Activated CD4-positive, CD25-positive, alpha-beta regulatory T cell treated with anti-CD3 and anti-CD28 coated beads, Interleukin-2, amount 50 U/mL, for 24 hours (primary cell): ENCODE measurements around the gene TMPRSS13.
"Not testable (repeated sequence)": the region's sequence is repeated elsewhere in the genome, so short reads cannot be mapped to it uniquely, and the experiment has no call there.

Experiments used
- ATAC-seq, 2 donors: fragments of 150-1000 bp; cut with Tn5 transposase; one replicate each; pipeline ENCODE4 v1.10.0; 2021; ENCODE audit warnings: mild to moderate bottlenecking in 1 of 2, moderate library complexity in 1 of 2

The TMPRSS13 gene

DNA sequence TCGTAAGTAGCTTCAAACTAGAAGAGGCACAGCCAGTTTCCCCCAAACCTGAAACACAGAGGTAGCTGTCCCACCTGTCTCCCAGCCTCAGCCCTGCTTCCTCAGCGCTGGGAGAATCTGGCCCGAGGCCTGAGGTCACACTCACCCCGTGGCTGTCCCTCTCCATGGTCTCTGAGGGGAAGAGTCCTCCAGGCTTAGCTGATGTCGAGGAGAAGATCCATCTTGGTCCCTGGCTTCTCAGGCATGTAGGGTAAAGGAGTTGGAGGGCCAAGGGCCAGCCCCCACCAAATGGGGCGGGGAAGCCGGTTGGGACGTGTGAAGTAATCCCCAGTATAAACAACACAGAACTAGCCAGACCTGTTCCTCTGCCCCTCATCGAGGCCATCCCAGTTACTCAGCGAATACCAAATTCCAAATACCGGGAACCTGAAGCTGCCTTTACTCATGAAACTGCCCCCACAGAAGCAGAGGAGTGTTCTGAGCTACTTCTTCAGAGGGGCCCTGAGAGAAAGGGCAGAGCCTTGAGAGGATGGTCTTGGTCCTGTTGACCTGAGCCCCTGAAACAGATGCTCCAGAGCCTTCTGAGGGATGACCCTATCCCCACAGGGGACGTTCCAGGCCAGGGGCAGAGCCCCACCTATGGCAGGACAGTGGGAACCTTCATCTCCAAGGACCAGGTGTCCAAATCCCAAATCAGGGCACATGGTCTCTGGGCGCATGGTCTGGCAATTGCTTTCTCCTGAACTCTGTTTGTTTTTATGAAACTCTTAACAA, at the start of gene TMPRSS13:
Gene TMPRSS13 (minus strand): TSS at position 261 of the 774 bp plus-strand sequence. CDS start 95 bp downstream, at position 166.
- no peak for ATAC-seq

DNA sequence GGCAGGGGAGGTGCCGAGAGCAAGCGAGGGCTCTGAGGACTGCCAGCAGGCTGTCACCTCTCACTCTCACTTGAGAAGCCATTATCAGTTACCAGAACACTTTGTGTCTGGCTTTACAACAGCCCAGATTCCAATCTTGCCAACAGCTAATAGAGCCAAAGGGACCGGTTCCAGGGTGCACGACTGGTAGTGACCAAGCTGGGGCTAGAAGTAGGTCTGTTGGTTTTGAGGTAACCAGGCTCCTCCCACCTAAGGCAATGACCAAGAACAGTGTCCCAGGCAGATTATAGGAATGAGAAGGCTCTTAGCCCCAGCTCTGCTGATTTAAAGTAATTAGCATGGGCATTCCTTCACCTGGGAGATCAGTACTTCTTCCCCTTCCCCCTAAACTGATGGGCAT, 49.8 kb upstream of the TMPRSS13 start:
- ATAC-seq = no peak

DNA sequence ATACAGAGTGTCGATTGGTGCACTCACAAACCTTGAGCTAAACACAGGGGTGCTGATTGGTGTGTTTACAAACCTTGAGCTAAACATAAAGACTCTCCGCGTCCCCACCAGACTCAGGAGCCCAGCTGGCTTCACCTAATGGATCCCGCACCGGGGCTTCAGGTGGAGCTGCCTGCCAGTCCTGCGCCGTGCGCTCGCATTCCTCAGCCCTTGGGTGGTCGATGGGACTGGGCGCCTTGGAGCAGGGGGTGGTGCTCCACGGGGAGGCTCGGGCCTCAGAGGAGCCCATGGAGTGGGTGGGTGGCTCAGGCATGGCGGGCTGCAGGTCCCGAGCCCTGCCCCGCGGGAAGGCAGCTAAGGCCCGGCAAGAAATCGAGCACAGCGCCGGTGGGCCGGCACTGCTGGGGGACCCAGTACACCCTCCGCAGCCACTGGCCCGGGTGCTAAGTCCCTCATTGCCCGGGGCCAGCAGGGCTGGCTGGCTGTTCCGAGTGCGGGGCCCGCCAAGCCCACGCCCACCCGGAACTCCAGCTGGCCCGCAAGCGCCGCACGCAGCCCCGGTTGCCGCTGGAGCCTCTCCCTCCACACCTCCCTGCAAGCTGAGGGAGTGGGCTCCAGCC, 49.2 kb upstream of the TMPRSS13 start:
- not testable (repeated sequence) for ATAC-seq

DNA sequence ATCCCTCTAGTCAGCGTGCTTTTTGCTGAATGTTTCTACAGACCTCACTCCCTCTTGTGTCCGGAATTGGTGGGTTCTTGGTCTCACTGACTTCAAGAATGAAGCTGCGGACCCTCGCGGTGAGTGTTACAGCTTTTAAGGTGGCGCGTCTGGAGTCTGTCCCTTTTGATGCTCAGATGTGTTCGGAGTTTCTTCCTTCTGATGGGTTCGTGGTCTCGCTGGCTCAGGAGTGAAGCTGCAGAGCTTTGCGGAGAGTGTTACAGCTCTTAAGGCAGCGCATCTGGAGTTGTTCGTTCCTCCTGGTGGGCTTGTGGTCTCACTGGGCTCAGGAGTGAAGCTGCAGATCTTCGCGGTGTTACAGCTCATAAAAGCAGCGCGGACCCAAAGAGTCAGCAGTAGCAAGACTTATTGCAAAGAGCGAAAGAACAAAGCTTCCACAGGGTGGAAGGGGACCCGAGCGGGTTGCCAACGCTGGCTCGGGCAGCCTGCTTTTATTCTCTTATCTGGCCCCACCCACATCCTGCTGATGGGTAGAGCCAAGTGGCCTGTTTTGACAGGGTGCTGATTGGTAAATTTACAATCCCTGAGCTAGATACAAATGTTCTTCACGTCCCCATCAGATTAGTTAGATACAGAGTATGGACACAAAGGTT, 48.5 kb upstream of the TMPRSS13 start:
- not testable (repeated sequence) for ATAC-seq

DNA sequence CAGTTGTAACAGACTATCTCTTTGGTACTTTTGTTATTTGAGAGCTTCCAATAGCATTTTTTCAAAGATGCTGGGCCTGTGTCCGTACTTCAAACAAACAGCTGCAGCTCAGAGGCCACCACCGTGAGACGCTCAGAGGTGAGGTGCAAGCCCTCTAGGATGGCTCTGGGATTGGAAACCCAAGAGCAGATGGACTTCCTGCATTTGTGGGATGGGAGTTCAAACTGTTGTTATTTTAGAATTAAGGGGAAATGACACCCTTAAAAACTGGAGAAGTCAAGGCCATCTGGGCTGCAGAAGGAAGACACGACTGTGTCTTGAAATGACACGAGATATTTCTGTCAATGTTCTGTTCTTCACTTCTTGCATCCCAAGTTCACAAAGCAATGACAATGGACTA, 47.8 kb upstream of the TMPRSS13 start:
- no peak for ATAC-seq

DNA sequence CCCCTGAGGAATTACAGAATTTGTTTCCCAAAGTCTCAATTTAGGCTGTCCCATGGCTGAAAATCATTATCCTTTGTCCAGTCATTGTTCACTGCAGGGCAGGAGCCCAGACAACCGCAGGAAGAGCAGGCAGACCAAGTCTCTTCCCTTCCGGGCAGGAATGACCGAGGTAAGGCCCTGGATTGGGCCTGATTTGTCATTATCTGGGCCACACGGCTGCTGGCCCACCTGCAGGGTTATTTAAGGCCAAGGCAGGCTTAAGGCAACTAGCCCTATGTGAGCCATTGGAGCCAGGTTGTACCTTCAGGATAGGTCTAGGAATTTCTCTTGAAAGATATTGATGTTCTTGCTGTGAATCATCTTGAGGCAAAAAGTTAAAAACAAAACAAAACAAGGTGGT, 47.2 kb upstream of the TMPRSS13 start:
- ATAC-seq = no peak

DNA sequence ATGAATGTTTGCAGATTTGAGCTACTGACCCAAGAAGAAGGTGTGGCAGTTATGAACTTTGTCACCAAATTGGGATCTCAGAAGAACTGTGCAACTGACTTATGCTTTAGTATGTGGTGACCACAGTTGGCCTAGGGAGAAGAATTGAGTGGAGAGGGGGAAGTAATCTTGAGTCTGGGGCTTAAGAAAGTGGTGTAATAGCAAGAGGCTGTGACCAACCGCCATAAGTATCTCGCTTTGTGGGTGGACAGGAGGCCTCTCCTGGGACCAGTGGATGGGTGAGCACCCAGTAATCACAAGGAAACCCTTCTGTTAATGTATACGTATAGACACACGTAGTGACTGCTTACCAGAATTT, 44.3 kb upstream of the TMPRSS13 start:
- no peak for ATAC-seq

DNA sequence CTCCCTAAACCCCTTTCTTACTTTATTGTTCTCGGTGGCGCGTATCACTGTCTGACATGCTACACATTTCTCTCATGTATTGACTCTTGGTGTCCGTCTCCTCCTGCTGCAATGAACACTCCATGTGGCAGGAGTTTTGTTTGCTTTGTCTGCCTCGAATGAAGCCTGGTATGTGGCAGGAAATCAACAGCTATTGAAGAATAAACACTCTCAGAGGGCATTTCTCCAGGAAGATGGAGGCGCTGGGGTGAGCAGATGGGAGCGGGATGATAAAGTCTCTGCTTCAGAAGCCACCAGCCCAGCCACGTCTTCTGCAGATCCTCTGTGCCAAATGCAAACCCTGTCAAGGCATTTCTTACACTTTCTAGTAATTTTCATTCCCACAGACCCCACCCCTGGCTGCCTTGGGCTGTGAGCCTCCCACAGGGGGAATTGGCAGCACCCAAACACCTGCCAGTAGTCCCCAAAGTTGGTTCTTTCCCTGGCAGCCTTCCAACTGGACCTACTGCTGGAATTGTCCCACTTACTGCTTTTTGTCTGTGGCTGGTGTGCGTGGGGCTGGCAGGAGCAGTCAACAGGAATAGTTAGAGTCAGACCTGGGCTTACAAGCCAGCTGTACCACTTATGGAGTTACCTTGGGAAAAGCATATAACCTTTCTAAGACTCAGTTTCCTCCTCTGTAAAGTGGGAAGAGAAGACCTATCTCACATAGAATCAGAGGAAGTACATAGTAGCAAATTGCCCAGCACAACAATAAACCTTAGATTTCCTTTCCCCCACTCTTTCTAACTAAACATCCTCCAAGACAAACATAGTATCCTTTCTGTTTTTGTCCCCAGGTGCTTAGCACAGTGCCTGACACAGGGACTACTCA, 43.7 kb upstream of the TMPRSS13 start:
- no peak for ATAC-seq

DNA sequence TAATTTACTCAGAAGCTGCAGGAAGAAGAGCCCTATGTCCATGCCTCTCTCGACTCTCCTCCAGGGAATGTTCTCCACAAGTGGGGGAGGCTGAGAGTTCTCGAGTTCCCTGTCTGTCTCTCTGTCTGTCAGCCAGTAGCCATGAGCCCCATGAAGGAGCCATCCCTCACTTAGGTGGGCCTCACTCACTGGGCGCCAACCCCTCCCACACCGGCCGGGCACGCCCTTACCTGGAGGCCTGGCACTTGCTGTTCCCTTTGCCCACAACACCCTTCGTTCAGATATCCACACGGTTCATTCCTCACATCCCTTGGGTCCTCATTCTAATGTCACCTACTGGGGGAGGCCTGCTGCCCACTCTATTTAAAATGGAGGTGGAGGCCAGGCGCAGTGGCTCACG, 42.8 kb upstream of the TMPRSS13 start:
- ATAC-seq = no peak

DNA sequence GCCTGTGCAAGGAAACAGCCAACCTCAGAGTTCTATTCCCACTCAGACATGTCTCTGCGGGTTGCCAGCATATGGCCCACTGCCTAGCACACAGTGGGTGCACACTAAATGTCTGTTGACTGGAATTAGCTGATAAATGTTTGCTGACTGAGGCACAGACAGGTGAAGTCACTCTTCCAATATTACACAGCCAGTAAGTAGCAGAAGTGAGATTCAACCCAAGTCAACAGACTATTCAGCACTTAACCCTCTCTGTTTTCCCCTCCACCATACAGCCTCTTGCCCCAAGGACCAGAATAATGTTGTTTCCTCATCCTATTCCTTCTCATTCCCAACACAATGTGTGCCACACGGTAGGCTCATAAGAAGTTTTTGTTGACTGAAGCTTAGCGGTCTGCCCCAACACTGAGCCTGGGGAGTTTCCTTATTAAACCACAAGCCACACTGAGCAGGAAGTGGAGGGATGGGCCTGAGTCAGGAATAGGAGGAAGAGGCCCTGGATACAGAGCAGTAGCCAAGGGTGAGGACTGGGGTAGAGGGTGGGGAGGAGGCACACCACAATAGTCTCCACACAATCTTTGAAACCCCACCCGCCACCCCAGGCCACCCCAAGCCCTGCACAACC, 41.3 kb upstream of the TMPRSS13 start:
- ATAC-seq = peak; percentile 52 to 59

DNA sequence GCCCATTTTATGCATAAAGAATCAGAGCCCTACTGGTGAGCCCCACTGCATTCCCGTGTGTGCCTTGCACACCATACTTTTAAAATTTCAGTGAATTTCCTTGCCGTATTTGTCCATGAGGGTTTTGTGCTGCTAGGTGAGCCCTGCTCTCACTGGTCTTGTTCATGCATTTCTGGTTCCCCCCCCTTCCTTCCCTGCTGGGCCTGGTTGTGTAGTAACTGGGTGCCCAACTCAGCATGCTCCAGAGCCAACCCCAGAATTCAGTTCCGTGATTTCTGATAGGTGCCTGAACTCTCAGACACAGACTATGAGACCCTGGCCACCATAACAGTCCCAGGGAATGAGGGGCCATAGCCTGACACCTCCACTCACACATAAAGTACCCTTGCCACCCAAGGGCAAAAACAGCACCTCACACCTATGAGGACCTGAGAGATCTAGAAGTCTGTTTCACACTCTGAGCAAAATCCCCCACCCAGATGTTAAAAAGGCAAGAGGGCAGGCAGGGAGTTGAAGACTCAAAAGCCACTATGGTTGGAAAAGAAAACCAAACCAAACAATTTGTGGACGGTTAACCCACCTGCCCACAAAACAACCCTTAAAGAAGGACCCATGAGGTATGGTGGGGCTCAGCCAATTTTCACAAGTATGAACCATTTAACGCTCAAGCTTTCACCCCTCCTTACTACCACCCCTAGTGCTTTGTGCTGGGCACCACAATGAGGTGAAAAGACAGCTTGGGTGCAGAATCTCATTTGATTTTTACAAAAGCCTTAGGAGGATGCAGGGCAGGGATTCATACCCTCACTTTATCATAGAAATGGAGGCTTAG, 40.2 kb upstream of the TMPRSS13 start:
- ATAC-seq = no peak

DNA sequence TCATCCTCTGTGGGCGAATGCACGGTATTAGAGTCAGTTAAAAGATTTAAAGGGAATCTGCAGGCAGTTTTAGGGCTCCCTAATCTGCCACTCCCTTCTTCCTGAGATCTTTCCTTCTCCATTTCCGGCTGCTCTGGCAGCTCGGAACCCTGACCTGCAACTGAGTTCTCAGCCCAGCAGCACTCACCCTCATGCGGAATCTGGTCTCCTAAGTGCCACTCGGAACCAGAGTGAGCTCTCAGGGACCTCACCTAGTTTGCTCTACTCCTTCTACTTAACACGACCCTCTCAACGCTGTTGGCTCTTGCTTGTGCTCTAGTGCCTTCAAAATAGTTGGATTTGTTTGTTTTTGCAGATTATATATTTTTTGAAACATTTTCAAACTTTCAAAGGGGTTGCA, 37.7 kb upstream of the TMPRSS13 start:
- ATAC-seq = no peak

DNA sequence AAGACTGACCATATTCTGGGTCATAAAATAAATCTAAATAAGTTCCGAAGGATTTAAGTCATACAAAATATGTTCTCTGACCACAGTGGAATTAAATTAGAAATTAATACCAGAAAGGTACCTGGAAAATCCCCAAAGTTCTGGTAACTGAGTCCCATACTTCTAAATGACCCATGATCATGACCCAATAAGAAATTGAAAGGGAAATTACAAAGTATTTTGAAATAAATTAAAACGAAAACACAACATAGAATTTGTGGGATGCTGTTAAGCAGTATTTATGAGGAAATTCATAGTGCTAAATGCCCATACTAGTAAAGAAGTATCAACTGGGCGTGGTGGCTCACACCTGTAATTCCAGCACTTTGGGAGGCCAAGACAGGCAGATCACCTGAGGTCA, 33.6 kb upstream of the TMPRSS13 start:
- ATAC-seq = no peak

DNA sequence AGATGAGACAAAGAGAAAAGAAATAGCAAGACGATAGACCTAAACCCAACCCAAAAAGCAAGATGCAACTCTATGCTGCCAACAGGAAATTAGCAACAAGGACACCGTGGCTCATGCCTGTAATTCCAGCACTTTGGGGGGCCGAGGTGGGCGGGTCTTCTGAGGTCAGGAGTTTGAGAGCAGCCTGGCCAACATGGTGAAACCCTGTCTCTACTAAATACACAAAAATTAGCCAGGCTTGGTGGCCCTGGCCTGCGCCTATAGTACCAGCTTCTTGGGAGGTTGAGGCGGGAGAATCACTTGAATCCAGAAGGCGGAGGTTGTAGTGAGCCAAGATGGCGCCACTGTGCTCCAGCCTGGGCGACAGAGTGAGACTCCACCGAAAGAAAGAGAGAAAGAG, 32.7 kb upstream of the TMPRSS13 start:
- no peak for ATAC-seq

DNA sequence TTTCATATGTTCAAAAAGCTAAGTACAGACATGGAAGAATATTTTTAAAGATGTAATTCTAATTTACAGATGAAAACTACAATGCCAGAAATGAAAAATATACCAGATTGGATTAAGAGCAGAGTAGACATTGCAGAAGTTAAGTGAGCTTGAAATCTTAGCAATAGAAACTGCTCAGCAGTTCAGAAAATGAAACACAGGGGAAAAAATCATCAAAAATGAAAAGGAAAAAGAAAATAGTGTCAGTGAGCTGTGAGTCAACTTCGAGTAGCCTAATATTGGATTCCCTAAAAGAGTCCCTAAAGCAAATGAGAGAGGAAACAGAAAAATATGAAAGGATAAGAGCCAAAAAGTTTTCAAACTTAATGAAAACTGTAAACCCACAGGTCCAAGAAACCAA, 31.2 kb upstream of the TMPRSS13 start:
- peak in 1 of 2 donors; percentile 35 for ATAC-seq

DNA sequence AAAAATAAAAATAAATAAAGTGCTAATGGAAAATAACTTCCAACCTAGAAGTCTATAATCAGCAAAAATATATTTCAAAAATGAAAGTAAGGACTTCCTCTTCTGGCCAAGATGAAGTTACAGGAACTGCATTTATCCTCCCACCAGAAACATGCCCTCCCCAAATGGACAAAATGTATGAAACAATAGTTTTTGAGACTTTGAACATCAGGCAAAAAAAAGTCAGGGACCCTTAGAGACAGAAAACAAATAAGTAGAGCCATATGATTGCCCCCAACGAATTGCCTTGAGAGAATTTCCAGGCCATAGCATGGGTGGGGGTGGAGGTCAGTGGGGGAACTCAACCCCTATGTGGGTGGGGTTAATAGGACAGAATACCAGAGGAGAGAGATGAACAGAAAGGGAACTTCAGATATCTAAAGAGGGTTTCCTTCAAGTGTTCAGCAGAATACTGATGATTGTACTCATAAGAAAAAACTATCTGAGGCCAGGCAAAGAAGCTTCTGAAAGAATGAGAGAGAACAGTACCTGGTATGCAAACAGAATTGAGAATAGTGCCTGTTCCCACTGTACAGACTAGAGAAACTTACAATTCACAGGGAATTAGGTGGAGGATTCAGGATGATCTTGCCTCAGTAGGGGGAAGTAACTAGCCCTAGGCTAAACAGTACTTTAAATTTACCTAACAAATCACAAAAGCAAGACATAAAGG, 30.4 kb upstream of the TMPRSS13 start:
- ATAC-seq = no peak

DNA sequence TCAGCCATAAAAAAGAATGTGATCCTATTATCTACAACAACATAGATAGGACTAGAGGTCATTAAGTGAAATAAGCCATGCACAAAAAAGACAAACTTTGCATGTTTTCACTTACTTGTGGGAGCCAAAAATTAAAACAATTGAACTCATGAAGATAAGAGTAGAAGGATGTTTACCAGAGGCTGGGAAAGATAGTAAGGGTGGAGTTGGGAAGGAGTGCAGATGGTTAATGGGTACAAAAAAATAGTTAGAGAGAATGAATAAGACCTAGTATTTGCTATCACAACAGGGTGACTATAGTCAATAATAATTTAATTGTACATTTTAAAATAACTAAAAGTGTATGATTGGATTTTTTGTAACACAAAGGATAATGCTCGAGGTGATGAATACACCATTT, 29.7 kb upstream of the TMPRSS13 start:
- no peak for ATAC-seq

DNA sequence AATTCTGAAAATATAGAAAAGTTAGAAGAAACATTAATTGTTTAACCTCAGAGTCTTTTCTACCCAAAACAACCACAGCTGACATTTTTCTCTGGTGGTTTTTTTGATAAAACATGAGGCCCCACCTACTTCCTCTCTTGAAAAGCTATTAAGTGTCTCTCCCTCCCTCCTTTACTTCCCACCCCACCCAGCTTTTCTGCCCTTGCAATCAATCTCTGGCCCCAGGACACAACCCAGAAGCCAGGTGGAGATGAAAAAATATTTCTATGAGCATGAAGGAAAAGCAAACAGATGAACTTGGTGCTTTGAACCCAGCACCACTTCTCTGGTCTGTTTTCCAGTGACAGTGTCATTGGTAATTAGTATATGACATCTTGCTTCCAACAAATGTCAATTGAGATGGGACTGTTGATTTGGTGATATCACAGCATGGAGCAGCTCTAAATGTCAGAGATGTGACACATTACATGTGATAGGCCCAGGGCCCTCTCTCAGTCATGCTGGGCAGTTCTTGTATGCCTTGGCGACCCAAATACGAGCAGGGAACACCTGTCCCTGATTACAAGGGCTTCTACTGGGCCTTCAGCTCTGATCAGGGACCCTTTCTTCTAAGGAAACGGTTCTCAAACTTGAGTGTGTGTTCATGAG, 23.9 kb upstream of the TMPRSS13 start:
- ATAC-seq = peak; percentile 24 to 26

DNA sequence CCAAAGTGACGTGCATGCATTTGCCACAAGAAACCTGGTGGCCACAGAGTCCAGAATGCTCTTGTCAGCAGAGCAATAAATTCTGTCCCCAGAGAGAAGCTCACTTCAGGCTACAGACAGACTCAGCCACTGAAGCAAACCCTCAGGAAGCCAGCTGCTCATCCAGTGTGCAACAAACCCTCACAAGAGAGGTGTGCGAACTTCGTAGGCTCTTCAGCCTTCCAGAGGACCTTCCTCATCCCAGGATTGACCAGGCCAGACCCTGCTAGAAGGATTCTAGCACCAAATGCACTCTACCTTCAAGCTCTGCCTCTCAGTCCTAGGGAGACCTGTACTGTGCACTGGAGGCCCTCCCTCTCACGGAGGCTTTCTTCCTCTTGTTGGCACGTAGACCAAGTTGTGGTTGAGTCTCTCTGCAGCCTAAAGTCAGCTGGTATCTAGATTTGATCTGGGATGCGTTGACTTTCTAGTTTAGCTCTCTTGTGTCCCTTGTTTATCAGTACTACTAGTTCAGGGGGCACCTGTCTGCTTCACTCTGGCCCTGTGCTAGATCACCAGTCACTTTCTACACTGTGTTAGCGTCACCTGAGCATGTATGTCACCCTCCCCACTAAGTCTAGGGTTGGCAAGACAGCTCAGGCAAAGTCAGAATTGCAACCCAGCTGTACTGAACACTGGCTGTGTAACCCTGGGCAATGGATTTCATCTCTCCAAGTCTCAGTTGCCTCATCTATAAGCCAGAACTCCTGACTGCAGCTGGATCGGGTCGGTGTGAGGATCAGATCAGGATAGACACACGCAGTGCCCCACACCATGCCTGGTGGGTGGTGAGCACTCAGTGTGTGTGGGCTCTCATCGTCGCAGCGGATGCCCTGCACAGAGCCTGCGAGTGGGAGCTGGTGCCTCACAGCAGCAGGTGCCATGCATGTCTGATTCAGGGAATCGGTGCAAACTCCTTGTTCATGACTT, 22.1 kb upstream of the TMPRSS13 start:
- ATAC-seq = peak; percentile 63 to 74
